Limb (tissue), 2 donors: ENCODE measurements around the gene ANKRD13C.
"Not testable (repeated sequence)": the region's sequence is repeated elsewhere in the genome, so short reads cannot be mapped to it uniquely, and the experiment has no call there.

ENCODE experiments used
- DNase-seq, 2 donors: peaks; one replicate each; pipeline ENCODE4 v3.0.0-alpha.2; 2016; ENCODE audit errors: extremely low spot score in 2 of 2

The ANKRD13C gene

DNA sequence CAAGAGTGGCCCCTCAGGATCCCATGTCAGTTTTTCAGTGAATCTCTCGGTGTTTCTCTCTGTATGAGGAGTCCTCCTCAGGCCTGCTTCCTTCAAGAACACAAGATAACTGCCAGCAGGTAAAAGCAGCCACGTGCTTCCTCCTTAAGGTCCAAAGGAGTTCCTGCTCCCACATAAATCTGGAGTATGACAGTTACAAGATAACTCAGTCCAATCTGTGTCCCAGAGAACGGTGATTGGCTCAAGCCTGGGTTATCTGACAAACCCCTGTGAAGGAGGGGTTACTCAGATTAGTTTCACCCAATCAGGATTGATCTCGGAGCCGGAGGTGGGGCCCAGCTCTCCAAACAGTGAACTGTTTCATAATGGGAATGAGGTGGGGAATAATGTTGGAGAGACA lies 5.8 kb upstream of the ANKRD13C start:
- DNase-seq = no peak

- no peak for DNase-seq
Observed at GRCh38 chr1:70358921-70359564, 4.5 kb upstream of the ANKRD13C start.

DNA sequence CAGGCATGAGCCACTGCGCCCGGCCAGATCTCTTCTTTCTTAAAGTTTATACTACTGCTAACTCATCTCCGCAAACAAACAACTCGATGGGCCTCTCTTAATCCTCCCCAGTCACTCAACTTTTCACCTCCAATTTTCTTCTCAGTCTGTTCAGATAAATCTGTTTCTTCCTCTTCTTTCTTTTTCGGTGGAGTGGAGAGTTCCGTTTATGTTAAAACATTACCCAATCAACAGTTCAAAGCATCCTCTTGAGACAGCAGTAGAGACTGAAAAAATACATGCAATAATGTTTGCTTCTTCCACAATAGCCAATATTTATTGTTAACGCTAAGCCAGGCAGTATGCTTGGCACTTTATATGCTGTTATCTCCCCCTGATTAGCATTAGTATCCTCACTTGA lies 1.4 kb upstream of the ANKRD13C start:
- no peak for DNase-seq

- no peak for DNase-seq
Observed at GRCh38 chr1:70355111-70355407, 537 bp upstream of the ANKRD13C start.

DNA sequence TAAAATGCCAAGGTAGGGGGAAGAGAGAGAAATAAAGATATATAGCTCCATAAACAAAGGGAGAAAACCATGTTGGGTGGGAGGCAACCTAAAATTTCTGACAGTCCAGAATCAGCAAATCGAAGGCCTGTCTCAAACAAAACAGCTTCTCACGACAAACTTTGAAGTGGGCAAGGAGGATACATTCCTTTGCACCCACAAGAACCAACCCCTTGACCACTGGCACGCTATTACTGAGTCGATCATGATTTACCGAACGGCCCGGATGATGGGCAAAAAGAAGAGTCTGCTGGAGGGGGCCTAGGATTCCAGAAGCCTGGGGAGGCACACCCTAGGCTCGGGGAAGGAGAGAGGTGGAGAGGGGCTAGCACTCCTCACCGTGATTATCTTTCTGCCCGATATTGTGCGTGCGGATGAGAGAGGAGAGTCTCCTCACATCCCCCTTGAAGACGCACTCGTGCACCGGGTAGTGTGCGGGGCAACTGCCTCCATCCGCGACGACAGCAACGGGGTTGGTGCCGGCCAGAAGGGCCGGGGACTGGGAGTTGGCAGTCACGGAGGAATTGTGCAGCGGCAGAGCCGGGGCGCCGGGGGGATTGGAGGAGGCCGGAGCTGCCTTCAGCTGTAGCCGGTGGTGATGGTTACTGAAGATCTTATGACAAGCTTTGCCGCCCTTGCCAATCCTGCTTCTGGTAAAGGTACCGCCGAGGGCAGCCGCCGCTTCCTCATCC lies 756 bp downstream of the ANKRD13C start:
- DNase-seq = no peak

DNA sequence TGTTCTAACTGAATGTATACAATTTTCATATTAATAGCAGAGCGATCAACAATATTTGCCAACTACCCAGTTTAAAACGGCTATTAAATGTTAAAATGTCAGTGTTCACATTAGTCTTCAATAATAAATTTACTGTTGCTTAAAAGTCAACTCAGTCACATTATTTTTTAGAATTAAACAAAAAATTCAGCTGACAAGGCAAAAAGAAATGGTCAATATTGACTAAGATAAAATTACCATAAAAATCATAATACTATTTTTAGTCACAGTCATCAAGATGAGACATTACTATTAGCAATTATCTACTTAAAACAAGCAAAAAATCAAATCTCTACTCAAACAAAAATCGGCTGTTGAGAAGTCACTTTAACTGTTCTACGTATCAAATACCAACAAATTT lies 1.5 kb downstream of the ANKRD13C start:
- DNase-seq = no peak

GRCh38 chr1:70349799-70350198 lies 4.7 kb downstream of the ANKRD13C start:
- not testable (repeated sequence) for DNase-seq

GRCh38 chr1:70348399-70349165 lies 5.9 kb downstream of the ANKRD13C start:
- DNase-seq = no peak

DNA sequence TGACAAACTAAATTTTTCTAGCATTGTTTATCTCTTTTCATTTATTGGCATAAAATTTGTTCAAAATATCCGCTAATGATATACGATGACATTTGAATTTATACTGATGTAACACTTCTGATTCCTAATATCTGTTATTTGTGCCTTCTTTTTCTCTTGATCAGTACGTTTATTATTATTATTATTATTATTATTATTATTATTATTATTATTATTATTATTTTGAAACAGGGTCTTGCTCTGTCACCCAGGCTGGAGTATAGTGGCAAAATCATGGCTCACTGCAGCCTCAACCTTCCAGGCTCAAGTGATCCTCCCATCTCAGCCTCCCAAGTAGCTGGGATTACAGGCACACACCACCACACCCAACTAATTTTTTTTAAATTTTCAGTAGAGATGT lies 14.9 kb downstream of the ANKRD13C start:
- not testable (repeated sequence) for DNase-seq

DNA sequence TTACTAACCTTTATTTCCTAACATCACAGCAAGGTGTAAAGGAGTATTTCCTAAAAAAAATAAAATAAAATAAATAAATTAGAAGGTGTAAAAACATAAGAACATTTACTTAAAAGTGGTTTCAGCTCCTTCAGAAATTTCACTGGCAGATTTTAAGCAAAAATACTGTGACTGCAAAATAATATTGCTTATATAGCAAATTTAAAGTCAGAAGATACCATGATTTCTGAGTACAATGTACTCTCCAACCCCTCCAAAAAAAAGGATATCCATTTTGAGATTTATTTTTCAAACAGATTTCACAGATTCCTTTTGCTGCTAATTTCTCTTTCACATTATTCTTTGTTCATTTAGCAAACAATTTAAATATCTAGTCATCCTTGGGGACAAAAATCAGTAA lies 18.5 kb downstream of the ANKRD13C start:
- no peak for DNase-seq

- DNase-seq = no peak
Observed at GRCh38 chr1:70334436-70334835, 20.1 kb downstream of the ANKRD13C start.

GRCh38 chr1:70333245-70333644 lies 21.3 kb downstream of the ANKRD13C start:
- no peak for DNase-seq

GRCh38 chr1:70331962-70332361 lies 22.6 kb downstream of the ANKRD13C start:
- DNase-seq = no peak

DNA sequence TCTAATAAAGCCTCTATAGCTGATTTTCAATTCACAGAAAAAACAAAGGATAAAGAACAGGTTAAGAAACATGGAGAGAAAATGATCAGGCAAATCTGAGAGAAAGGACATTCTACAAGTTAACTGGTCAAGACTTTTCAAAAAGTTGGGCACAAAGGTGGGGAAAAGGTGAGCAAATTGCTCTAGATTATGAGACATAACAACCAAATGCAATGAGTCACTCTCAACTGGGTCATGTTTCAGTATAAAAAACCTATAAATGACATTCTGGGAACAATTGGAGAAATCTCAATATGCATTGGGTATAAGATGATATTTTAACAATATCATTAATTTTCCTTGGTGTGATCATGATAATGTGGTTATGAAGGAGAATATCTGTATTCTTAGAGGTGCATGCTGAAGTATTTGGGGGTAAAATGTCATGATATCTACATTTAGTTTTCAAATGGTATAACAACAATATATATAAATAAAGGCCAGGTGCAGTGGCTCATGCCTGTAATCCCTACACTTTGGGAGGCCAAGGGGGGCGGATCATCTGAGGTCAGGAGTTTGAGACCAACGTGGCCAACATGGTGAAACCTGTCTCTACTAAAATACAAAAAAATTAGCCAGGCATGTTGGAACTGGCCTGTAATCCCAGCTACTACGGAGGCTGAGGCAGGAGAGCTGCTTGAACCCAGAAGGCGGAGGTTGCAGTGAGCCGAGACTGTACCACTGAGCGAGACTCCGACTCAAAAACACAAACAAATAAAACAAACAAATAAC lies 27.0 kb downstream of the ANKRD13C start:
- no peak for DNase-seq

GRCh38 chr1:70324683-70325082 lies 29.8 kb downstream of the ANKRD13C start:
- no peak for DNase-seq

DNA sequence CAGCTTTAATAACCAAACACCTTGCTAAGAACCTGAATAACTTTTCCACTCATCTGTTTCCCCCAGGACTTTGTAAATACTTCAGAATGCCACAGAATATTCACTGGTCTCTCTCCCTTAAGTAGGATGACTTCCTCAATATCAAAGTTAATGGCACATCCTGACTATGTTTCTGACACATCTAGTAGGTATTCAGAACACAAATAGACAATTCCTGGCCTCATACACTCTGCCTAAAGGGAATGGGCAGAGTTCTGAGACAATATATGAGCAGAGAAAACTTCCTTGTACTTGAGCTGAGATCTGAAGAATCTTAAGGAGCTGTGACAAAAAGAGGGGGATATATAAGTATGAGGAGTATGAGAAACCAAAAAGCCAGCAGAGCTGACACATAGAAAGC lies 34.8 kb downstream of the ANKRD13C start:
- no peak for DNase-seq

- DNase-seq = no peak
Observed at GRCh38 chr1:70318191-70318590, 36.3 kb downstream of the ANKRD13C start.

DNA sequence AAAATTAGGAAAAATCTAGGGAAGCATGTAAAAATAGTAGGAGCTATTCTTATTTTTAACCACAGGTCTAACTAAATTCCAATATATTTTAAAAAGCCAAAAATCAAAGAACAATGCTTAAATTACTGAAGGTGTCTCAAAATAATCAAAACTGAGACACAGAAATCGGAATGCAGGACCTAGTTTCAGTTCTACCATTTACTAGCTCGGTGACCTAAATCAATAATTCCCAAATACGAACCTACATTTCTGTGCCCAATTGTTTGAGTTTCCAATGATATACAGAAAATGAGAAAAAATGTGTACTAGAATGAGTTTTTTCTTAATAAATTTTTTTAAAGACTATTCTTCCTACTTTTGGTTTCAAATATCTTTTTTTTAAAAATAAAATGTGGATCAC lies 37.4 kb downstream of the ANKRD13C start:
- no peak for DNase-seq

DNA sequence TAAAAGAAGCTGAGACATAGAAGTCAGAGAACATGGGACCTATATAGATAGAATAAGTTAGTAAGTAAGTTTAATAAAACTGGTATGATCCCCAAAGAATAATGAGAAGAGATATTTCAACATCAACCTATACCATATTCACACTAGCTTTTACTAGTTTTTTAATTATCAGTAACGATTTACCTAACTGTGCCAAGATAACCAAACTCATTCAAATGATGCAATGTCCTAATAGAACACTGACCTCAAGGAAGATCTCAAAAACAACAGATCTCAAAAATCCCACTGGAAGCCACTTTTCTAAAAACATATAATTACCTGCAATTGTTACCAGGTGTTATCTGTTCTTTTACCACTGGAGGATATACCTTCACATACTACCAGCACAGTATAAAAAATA lies 38.7 kb downstream of the ANKRD13C start:
- DNase-seq = no peak

DNA sequence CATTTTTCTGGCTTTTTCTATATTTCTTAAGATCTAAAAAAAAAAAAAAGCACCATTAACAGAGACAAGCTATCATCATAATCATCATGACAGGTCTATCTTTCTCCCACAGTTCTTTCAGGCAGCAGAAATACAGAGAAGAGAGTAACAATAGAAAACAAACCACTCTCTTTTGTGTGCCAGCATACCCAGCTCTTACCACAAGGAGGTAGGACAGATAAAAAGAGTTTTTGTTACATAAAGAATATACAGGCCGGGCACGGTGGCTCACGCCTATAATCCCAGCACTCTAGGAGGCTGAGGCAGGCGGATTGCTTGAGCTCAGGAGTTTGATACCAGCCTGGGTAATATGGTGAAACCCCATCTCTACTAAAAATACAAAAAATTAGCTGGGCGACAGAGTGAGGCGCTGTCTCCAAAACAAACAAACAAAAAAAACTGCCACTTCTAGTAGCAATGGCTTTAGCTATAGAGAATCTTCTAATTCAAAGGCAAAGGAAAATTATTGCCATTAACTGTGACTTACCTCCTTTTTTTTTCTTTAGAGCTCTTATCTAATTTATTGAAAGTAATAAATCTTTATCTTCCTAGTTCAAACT lies 39.7 kb downstream of the ANKRD13C start:
- no peak for DNase-seq

DNA sequence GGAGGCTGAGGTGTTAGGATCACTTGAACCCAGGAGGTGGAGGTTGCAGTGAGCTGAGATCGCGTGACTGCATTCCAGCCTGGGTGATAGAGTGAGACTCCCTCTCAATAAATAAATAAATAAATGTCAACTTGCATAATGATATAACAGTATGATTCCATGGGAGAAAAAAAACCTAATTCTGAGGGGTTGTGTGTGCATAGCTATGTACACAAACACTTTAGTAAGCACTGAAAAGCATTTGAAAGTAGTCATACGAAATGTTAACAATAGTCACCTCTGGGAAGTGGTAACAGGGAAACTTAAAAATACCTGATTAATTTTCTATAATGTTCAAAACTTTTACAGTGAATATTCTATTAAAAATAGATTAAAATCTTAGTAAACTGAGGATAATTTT lies 43.2 kb downstream of the ANKRD13C start:
- DNase-seq = no peak

- DNase-seq = no peak
Observed at GRCh38 chr1:70299472-70299871, 55.0 kb downstream of the ANKRD13C start.
